Measurements from ENCODE around the gene GSC. TPM values are rescaled to one million over a fixed set of nuclear protein-coding genes. Genes with fewer than 3 reads are reported as not detected.

Gene GSC
- total and polyA plus RNA-seq, 10 donors, result not detected

DNA sequence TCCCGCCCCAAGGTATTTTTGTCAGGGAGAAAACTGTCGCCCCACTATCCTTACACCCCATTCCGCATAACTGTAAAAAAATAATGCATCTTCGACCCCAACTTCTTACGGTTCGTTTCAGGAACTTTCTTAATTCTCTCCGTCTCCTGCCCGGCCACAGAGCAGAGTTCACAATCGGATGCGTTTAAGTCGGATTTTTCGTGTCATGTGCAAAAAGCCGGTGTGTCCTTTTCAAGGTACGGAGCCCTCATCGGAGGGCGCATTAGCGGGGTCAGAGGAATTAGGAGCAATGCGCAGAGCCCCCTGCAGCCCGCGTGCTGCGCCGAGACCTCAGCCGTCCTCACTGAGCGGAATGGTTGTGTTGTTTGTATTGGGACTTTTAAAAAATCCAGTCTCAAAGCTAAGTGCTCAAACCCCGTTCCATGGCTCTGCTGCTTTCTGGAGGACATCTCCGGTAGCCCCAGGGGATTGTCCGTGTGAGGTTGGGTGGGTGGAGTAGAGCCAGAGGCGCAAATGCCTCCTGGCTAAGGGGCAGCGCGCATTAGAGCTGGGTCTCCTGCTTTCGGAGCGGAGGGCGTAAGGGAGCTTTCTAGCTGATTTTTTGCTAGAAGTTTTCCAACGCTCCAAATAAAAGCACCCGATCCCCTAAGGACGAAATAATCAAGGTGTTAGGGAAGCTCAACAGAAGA, 3.9 kb upstream of the GSC start:
- 12 to 19% (median 12%) methylated on average over 36 of the region's 36 CpGs for WGBS, 5 donors
- no peak for TF ChIP-seq POLR2AphosphoS5 (IDR thresholded peaks at IDR 0.05)
- no peak for TF ChIP-seq POLR2A (IDR thresholded peaks at IDR 0.05)
- TF ChIP-seq, protein P1, sequence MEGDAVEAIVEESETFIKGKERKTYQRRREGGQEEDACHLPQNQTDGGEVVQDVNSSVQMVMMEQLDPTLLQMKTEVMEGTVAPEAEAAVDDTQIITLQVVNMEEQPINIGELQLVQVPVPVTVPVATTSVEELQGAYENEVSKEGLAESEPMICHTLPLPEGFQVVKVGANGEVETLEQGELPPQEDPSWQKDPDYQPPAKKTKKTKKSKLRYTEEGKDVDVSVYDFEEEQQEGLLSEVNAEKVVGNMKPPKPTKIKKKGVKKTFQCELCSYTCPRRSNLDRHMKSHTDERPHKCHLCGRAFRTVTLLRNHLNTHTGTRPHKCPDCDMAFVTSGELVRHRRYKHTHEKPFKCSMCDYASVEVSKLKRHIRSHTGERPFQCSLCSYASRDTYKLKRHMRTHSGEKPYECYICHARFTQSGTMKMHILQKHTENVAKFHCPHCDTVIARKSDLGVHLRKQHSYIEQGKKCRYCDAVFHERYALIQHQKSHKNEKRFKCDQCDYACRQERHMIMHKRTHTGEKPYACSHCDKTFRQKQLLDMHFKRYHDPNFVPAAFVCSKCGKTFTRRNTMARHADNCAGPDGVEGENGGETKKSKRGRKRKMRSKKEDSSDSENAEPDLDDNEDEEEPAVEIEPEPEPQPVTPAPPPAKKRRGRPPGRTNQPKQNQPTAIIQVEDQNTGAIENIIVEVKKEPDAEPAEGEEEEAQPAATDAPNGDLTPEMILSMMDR (IDR thresholded peaks at IDR 0.05 in 8 of 11, conservative IDR thresholded peaks at IDR 0.05 in 3 of 11), result no peak
- Histone ChIP-seq H3K27me3 (replicated peaks in 1 of 7) (peaks cover 13 to 100% (median 90%) of the 10 kb centered on the region in 7 donors), H3K27ac (no peak overlapping the region), H3K4me1 (peaks cover 4 to 41% (median 23%) of the 10 kb centered on the region in 6 donors), H3K9me3 (no peaks in the 10 kb centered on the region), H3K36me3 (no peaks in the 10 kb centered on the region), H3K4me3 (no peak overlapping the region)
- intact Hi-C loops (cut with DNase I; ENCODE audit: low total_unique reads), result no loop called here
- DNase-seq, result no peak

DNA sequence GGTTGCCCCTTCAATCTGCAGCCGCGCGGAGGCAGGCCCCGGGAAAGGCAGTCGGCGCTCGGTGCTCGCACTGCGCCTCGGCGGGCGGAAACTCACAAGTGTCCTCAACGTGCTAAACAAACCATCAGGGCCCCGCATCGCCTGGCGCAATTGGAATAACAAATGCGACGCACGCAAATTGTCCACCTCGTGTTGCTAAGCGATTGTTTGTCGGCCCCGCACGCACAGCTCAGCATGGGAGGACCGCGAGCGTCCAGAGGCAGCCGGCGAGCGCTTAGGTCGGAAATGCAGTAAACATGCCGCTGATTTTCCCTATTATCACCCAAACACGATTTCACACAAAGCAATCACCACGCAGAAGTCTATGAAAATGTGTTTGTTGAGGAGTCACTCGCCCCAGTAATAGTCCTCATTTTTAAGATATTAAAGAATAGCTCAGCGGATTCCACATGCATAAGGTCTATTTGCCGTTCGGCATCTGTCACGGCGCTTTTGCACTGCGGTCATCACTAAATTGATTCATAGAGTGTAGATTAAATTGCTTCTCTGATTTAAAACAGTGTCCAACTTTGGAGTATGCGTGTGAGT, 3.2 kb upstream of the GSC start:
- Histone ChIP-seq H3K4me1 (peaks cover 7 to 48% (median 30%) of the 10 kb centered on the region in 6 donors), H3K36me3 (no peaks in the 10 kb centered on the region), H3K9me3 (no peaks in the 10 kb centered on the region), H3K27ac (no peak overlapping the region), H3K4me3 (peak overlapping the region in 1 of 8 donors; percentile 4), H3K27me3 (replicated peaks in 1 of 7) (peaks cover 16 to 100% (median 90%) of the 10 kb centered on the region in 7 donors)
- TF ChIP-seq, protein P1 (IDR thresholded peaks at IDR 0.05 in 8 of 11, conservative IDR thresholded peaks at IDR 0.05 in 3 of 11), result no peak
- peak in 1 of 3 donors; percentile 13 for TF ChIP-seq POLR2AphosphoS5 (IDR thresholded peaks at IDR 0.05)
- no peak for DNase-seq
- WGBS, 5 donors, result 5 to 12% (median 7%) methylated on average over 26 to 42 of the region's 42 CpGs
- intact Hi-C loops (cut with DNase I; ENCODE audit: low total_unique reads), result no loop called here

DNA sequence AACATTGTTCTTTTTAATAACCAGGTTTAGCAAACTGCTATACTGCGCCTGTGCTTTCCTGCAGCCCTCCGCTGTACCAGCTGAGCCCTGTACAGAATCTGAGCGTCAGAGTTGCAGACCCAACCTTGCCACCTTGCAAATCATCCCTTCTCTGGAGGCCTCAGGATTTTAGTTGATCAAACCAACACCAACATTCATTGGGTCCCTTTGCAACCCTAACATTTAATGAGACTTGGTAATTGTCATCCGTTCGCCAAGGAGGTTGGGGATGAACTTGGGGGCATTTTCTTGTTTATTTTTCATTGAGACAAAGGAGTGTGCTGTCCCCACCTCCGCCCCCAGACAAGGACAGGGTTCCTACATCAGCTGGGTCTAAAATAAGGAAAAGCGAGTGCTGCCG, 2.6 kb upstream of the GSC start:
- TF ChIP-seq POLR2A (IDR thresholded peaks at IDR 0.05) (no peak), POLR2AphosphoS5 (IDR thresholded peaks at IDR 0.05) (no peak)
- TF ChIP-seq, protein P1 (IDR thresholded peaks at IDR 0.05 in 8 of 11, conservative IDR thresholded peaks at IDR 0.05 in 3 of 11), result no peak
- Histone ChIP-seq H3K4me3 (no peak overlapping the region), H3K4me1 (peaks cover 7 to 54% (median 31%) of the 10 kb centered on the region in 6 donors), H3K27ac (no peak overlapping the region), H3K9me3 (no peaks in the 10 kb centered on the region), H3K36me3 (no peaks in the 10 kb centered on the region), H3K27me3 (replicated peaks in 1 of 7) (peaks cover 16 to 100% (median 96%) of the 10 kb centered on the region in 7 donors)
- intact Hi-C loops (cut with DNase I; ENCODE audit: low total_unique reads), result no loop called here
- WGBS, 5 donors, result 12 to 21% (median 16%) methylated on average over 8 of the region's 8 CpGs
- DNase-seq, result no peak

DNA sequence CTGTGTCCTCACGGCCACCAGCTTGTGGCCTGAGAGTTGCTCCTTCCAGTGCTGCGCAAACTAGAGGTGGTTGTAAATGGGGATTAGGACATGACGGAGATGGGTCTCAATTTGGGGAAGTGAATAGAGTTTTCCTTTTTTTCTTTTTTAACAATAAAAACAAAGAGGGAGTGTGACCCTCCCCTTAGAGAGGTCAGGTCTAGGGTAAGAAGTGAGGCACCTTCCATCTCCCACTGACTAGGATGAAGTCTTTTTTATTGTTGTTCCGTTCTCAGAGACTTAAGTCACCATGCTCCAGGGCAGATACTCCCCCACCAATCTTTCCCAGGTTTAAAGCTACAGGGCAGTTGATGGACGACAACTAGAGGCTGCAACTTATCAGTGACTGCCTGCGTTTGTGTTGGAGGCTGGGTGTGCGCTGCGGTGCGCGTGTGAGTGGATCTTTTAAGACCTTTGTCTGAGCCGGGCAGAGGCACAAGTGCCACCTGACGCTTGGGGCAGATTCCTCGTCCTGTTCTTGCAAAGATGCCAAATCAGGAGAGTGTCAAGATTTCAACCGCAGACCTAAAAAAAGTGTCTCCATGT, 2.1 kb upstream of the GSC start:
- H3K27me3 ChIP-seq (replicated peaks in 1 of 7), result peaks cover 16 to 100% (median 98%) of the 10 kb centered on the region in 7 donors

More for the DNA sequence above, 2.1 kb upstream of the GSC start:
- WGBS, 5 donors, result 9 to 16% (median 11%) methylated on average over 14 of the region's 14 CpGs
- Histone ChIP-seq H3K9me3 (no peaks in the 10 kb centered on the region), H3K4me3 (no peak overlapping the region), H3K36me3 (no peaks in the 10 kb centered on the region), H3K4me1 (peaks cover 7 to 59% (median 31%) of the 10 kb centered on the region in 6 donors), H3K27ac (no peak overlapping the region)
- DNase-seq, result peak; percentile 35
- intact Hi-C loops (cut with DNase I; ENCODE audit: low total_unique reads), result no loop called here
- TF ChIP-seq, protein P1 (IDR thresholded peaks at IDR 0.05 in 8 of 11, conservative IDR thresholded peaks at IDR 0.05 in 3 of 11), result no peak
- TF ChIP-seq POLR2A (IDR thresholded peaks at IDR 0.05) (no peak), POLR2AphosphoS5 (IDR thresholded peaks at IDR 0.05) (no peak)

Measured in spleen (tissue), 11 donors.